SK-N-SH treated with all-trans-retinoic acid at 6 μM for 48 hours (cell line): ENCODE data around the gene MERTK.
"Not testable (repeated sequence)": the region's sequence is repeated elsewhere in the genome, so short reads cannot be mapped to it uniquely, and the experiment has no call there.

Experiments used
- ARNTL ChIP-seq: fragments of 450-650 bp; formaldehyde crosslinking; IDR thresholded peaks from 2 replicates; pipeline ENCODE4 v1.5.0; 2020; ENCODE audit warnings: low read depth, mild to moderate bottlenecking, moderate library complexity, borderline replicate concordance
- BACH2 ChIP-seq: fragments of 250-450 bp; sonication (Bioruptor Pico); IDR thresholded peaks from 2 replicates; pipeline ENCODE4 v1.9.0; 2021; ENCODE audit warnings: mild to moderate bottlenecking, borderline replicate concordance
- CSDC2 ChIP-seq: fragments of 250-450 bp; sonication (Bioruptor Pico); IDR thresholded peaks from 2 replicates; pipeline ENCODE4 v1.5.0; 2020; ENCODE audit warnings: mild to moderate bottlenecking, moderate library complexity
- GLIS3 ChIP-seq: fragments of 250-450 bp; sonication (Bioruptor Pico); IDR thresholded peaks from 2 replicates; pipeline ENCODE4 v1.5.0; 2020; ENCODE audit warnings: mild to moderate bottlenecking, moderate library complexity
- RARB ChIP-seq: fragments of 250-450 bp; sonication (Bioruptor Pico); IDR thresholded peaks from 2 replicates; pipeline ENCODE4 v1.8.0; 2021; ENCODE audit warnings: mild to moderate bottlenecking, moderate library complexity
- TCF4 ChIP-seq: fragments of 250-450 bp; sonication (Bioruptor Pico); IDR thresholded peaks from 2 replicates; pipeline ENCODE4 v1.8.0; 2021; ENCODE audit warnings: mild to moderate bottlenecking, moderate library complexity, borderline replicate concordance
- TOX ChIP-seq: fragments of 250-450 bp; sonication (Bioruptor Pico); IDR thresholded peaks from 2 replicates; pipeline ENCODE4 v1.8.0; 2021; ENCODE audit warnings: mild to moderate bottlenecking, moderate library complexity, borderline replicate concordance
- ZFP3 ChIP-seq: fragments of 250-450 bp; sonication (Bioruptor Pico); IDR thresholded peaks from 2 replicates; pipeline ENCODE4 v1.5.0; 2020; ENCODE audit warnings: mild to moderate bottlenecking, moderate library complexity

DNA sequence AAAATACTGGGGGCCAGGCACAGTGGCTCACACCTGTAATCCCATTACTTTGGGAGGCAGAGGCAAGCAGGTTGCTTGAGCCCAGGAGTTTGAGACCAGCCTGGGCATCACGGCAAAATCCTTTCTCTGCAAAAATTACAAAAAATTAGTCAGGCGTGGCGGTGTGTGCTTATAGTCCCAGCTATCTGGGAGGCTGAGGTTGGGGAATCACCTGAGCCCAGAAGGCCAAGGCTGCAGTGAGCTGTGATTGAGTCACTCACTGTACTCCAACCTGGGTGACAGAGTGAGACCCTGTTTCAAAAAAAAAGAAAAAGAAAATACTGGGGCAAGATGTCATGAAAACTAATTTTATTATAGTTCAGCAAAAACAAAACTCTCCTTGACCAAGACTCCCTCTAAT, 38.4 kb upstream of the MERTK start:
- not testable (repeated sequence) for TF ChIP-seq ARNTL (CRISPR knock-in tag); GLIS3; TOX; ZFP3 (CRISPR knock-in tag); BACH2; TCF4; RARB (CRISPR knock-in tag); CSDC2 (CRISPR knock-in tag)
